WTC11 (cell line): Measurements from ENCODE around the gene TEKT5. TPM values are rescaled to one million over a fixed set of nuclear protein-coding genes. Genes with fewer than 3 reads are reported as not detected.
A peak's percentile ranks its signal among the peaks of the same experiment; 100 is the strongest.

ENCODE experiments used
- ATAC-seq: fragments of 200-7000 bp; cut with Tn5 transposase; 2 replicates; pipeline ENCODE4 v1.10.0; 2021; ENCODE audit warnings: mild to moderate bottlenecking, moderate library complexity
- CTCF ChIA-PET: fragments of 300-600 bp; sonication (Branson Sonifier 250); formaldehyde crosslinking; loops from one replicate; lab custom pipeline; 2021; ENCODE audit warnings: antibody characterized with exemption; lab: Charles Lee
- POLR2A ChIA-PET: fragments of 350-600 bp; sonication (Branson Sonifier 250); formaldehyde crosslinking; loops from one replicate; lab custom pipeline; 2021; ENCODE audit warnings: antibody characterized with exemption; lab: Charles Lee
- DNase-seq: peaks from one replicate; pipeline ENCODE4 v3.0.0; 2021; ENCODE audit warnings: low spot score
- H3K27ac Mint-ChIP-seq: 2 replicates; pipeline ENCODE4 v1.8.0; 2021; ENCODE audit warnings: mixed read lengths
- H3K27me3 Mint-ChIP-seq: 2 replicates; pipeline ENCODE4 v1.8.0; 2021; ENCODE audit warnings: low read depth, mild to moderate bottlenecking, moderate library complexity, mixed read lengths
- H3K36me3 Mint-ChIP-seq: 2 replicates; pipeline ENCODE4 v1.8.0; 2021; ENCODE audit warnings: mixed read lengths
- H3K4me1 Mint-ChIP-seq: 2 replicates; pipeline ENCODE4 v1.8.0; 2022; ENCODE audit warnings: mixed read lengths
- H3K4me3 Mint-ChIP-seq: 2 replicates; pipeline ENCODE4 v1.8.0; 2021; ENCODE audit warnings: mild to moderate bottlenecking, moderate library complexity, mixed read lengths
- H3K9me3 Mint-ChIP-seq: 2 replicates; pipeline ENCODE4 v1.8.0; 2021; ENCODE audit warnings: mixed read lengths
- CBFB ChIP-seq: sonication (generic); formaldehyde crosslinking; IDR thresholded peaks from 2 replicates; pipeline ENCODE4 v1.8.1; 2022; ENCODE audit warnings: mild to moderate bottlenecking, low read depth, missing genetic modification reagents
- ELF4 ChIP-seq: sonication (generic); formaldehyde crosslinking; IDR thresholded peaks from 2 replicates; pipeline ENCODE4 v1.8.1; 2022; ENCODE audit warnings: low read depth, mild to moderate bottlenecking, moderate library complexity, missing genetic modification reagents
- ETV6 ChIP-seq: sonication (generic); formaldehyde crosslinking; IDR thresholded peaks from 2 replicates; pipeline ENCODE4 v1.8.1; 2022; ENCODE audit warnings: mild to moderate bottlenecking, missing genetic modification reagents
- FOXJ3 ChIP-seq: sonication (generic); formaldehyde crosslinking; IDR thresholded peaks from 2 replicates; pipeline ENCODE4 v1.9.0; 2021; ENCODE audit warnings: missing genetic modification reagents, mild to moderate bottlenecking, borderline replicate concordance
- GABPB1 ChIP-seq: sonication (generic); formaldehyde crosslinking; IDR thresholded peaks from 2 replicates; pipeline ENCODE4 v1.8.1; 2023; ENCODE audit warnings: mild to moderate bottlenecking, missing genetic modification reagents
- GRHL2 ChIP-seq: fragments of 250-450 bp; sonication (Bioruptor Pico); IDR thresholded peaks from 2 replicates; pipeline ENCODE4 v1.8.0; 2022; ENCODE audit warnings: mild to moderate bottlenecking, moderate library complexity; ENCODE audit not compliant: insufficient replicate concordance, severe bottlenecking
- KAT7 ChIP-seq: sonication (generic); formaldehyde crosslinking; IDR thresholded peaks from 2 replicates; pipeline ENCODE4 v1.8.1; 2023; ENCODE audit warnings: missing genetic modification reagents, mild to moderate bottlenecking, borderline replicate concordance
- MXD4 ChIP-seq: fragments of 250-450 bp; sonication (Bioruptor Pico); IDR thresholded peaks from 2 replicates; pipeline ENCODE4 v1.8.0; 2021; ENCODE audit warnings: mild to moderate bottlenecking, moderate library complexity, borderline replicate concordance
- NFYB ChIP-seq: sonication (generic); formaldehyde crosslinking; conservative IDR thresholded peaks from 2 replicates; pipeline ENCODE4 v1.8.0; 2022; ENCODE audit warnings: low read depth, missing genetic modification reagents
- NR3C1 ChIP-seq: sonication (generic); formaldehyde crosslinking; conservative IDR thresholded peaks from 2 replicates; pipeline ENCODE4 v1.8.1; 2023; ENCODE audit warnings: low read depth, mild to moderate bottlenecking, missing genetic modification reagents
- OVOL2 ChIP-seq: fragments of 250-450 bp; sonication (Bioruptor Pico); IDR thresholded peaks from 2 replicates; pipeline ENCODE4 v1.9.0; 2021; ENCODE audit warnings: mild to moderate bottlenecking, borderline replicate concordance
- SMAD4 ChIP-seq: sonication (generic); formaldehyde crosslinking; IDR thresholded peaks from 2 replicates; pipeline ENCODE4 v1.8.0; 2022; ENCODE audit warnings: mild to moderate bottlenecking, missing genetic modification reagents
- TEAD1 ChIP-seq: sonication (generic); formaldehyde crosslinking; IDR thresholded peaks from 2 replicates; pipeline ENCODE4 v1.8.0; 2022; ENCODE audit warnings: mild to moderate bottlenecking, missing genetic modification reagents
- ZNF121 ChIP-seq: sonication (generic); formaldehyde crosslinking; IDR thresholded peaks from 2 replicates; pipeline ENCODE4 v1.8.0; 2023; ENCODE audit warnings: missing genetic modification reagents
- ZNF416 ChIP-seq: fragments of 250-450 bp; sonication (Bioruptor Pico); IDR thresholded peaks from 2 replicates; pipeline ENCODE4 v1.9.0; 2021; ENCODE audit warnings: mild to moderate bottlenecking, inconsistent platforms
- total RNA-seq: library from RNA; stranded (reverse); gene quantifications from 3 replicates; pipeline ENCODE4 v1.2.3, GENCODE V29; 2021
- TF ChIP-seq, protein P1 (sequence below): fragments of 250-450 bp; sonication (Bioruptor Pico); IDR thresholded peaks from 2 replicates; pipeline ENCODE4 v1.9.0; 2021; ENCODE audit warnings: mild to moderate bottlenecking, borderline replicate concordance
- TF ChIP-seq, protein P2 (sequence below): sonication (generic); formaldehyde crosslinking; IDR thresholded peaks from 2 replicates; pipeline ENCODE4 v1.8.0; 2023; ENCODE audit warnings: mild to moderate bottlenecking, missing genetic modification reagents
- TF ChIP-seq, protein P3 (sequence below): sonication (generic); formaldehyde crosslinking; conservative IDR thresholded peaks from 2 replicates; pipeline ENCODE4 v1.8.1; 2023; ENCODE audit warnings: mild to moderate bottlenecking, low read depth, missing genetic modification reagents, moderate library complexity
- TF ChIP-seq, protein P4 (sequence below): fragments of 250-450 bp; sonication (Bioruptor Pico); IDR thresholded peaks from 2 replicates; pipeline ENCODE4 v1.9.0; 2021; ENCODE audit warnings: moderate library complexity, mild to moderate bottlenecking, inconsistent platforms, borderline replicate concordance
- TF ChIP-seq, protein P5 (sequence below): sonication (generic); formaldehyde crosslinking; IDR thresholded peaks from 2 replicates; pipeline ENCODE4 v1.8.1; 2022; ENCODE audit warnings: missing genetic modification reagents, borderline replicate concordance

TEKT5 gene
- total RNA-seq, 1 experiment from 2014 or later = 1.1 TPM

DNA sequence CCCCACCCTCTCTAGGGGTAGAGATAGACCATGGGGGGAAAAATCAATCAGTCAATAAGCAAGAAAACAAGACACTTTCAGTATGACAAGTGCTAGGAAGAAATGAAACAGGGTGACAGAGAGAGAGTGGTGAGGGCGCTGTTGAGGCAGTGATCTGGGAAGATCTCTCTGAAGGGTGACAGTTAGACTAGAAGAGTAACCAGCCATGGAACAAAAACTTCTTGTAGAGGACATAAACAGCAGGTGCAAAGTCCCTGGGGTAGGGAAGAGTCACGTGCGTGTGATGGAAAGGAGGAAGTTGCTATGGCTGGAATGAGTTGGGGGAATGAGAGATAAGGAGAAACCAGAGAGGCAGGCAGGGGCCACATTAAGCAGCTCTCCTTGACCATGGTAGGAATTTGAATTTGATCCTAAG is 97.5 kb downstream of the TEKT5 start:
- ChIA-PET POLR2A (no interaction called here), CTCF (no interaction called here)
- Mint-ChIP-seq H3K4me1 (peaks cover 7% of the 10 kb centered on the region), H3K4me3 (no peak overlapping the region), H3K27me3 (no peaks in the 10 kb centered on the region), H3K36me3 (no peaks in the 10 kb centered on the region), H3K9me3 (no peaks in the 10 kb centered on the region), H3K27ac (0 out of 2 replicates have a peak overlapping the region, but pooled peaks have one; percentile 33)
- ATAC-seq = no peak
- DNase-seq = no peak
- TF ChIP-seq FOXJ3 (no peak), CBFB (CRISPR knock-in tag) (no peak), MXD4 (CRISPR knock-in tag) (no peak), TEAD1 (CRISPR knock-in tag) (no peak), ZNF416 (CRISPR knock-in tag) (no peak)

DNA sequence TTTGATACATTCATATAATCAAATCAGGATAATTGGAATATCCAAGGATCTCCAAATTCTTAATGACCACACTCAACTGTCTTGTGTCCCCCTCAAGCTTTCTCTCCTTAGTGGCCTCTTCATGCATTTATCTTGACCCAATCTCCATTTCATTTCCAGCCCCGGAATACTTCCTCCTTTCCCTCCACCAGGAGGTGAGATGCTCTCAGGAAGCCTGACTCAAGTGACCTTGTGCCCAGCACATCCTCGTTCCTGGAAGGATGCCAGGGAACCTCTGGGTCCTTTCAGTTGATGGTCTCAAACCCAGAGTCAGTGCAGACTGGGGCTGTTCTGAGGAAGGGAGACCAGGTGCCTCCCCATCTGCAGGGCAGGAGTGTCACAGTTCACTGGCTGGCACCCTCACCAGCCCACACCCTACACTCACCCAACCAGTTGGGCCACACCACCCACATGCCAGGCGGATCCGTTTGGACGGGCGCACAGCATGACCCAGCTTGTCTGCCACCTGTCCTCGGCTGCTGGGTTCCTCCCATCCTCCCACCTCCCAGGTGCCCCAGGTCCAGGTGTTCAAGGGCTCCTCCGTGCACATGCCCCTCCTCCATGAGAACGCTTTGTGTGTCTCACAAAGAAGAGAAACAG is 100.3 kb downstream of the TEKT5 start:
- TF ChIP-seq KAT7 (CRISPR knock-in tag) (no peak), SMAD4 (no peak), OVOL2 (CRISPR knock-in tag) (no peak), GRHL2 (CRISPR knock-in tag) (no peak), ZNF121 (CRISPR knock-in tag) (no peak), NFYB (no peak), ELF4 (CRISPR knock-in tag) (no peak), NR3C1 (CRISPR knock-in tag) (no peak), ETV6 (CRISPR knock-in tag) (no peak), GABPB1 (CRISPR knock-in tag) (no peak)
- TF ChIP-seq, protein P1, sequence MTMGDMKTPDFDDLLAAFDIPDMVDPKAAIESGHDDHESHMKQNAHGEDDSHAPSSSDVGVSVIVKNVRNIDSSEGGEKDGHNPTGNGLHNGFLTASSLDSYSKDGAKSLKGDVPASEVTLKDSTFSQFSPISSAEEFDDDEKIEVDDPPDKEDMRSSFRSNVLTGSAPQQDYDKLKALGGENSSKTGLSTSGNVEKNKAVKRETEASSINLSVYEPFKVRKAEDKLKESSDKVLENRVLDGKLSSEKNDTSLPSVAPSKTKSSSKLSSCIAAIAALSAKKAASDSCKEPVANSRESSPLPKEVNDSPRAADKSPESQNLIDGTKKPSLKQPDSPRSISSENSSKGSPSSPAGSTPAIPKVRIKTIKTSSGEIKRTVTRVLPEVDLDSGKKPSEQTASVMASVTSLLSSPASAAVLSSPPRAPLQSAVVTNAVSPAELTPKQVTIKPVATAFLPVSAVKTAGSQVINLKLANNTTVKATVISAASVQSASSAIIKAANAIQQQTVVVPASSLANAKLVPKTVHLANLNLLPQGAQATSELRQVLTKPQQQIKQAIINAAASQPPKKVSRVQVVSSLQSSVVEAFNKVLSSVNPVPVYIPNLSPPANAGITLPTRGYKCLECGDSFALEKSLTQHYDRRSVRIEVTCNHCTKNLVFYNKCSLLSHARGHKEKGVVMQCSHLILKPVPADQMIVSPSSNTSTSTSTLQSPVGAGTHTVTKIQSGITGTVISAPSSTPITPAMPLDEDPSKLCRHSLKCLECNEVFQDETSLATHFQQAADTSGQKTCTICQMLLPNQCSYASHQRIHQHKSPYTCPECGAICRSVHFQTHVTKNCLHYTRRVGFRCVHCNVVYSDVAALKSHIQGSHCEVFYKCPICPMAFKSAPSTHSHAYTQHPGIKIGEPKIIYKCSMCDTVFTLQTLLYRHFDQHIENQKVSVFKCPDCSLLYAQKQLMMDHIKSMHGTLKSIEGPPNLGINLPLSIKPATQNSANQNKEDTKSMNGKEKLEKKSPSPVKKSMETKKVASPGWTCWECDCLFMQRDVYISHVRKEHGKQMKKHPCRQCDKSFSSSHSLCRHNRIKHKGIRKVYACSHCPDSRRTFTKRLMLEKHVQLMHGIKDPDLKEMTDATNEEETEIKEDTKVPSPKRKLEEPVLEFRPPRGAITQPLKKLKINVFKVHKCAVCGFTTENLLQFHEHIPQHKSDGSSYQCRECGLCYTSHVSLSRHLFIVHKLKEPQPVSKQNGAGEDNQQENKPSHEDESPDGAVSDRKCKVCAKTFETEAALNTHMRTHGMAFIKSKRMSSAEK (CRISPR knock-in tag) = no peak
- TF ChIP-seq, protein P2, sequence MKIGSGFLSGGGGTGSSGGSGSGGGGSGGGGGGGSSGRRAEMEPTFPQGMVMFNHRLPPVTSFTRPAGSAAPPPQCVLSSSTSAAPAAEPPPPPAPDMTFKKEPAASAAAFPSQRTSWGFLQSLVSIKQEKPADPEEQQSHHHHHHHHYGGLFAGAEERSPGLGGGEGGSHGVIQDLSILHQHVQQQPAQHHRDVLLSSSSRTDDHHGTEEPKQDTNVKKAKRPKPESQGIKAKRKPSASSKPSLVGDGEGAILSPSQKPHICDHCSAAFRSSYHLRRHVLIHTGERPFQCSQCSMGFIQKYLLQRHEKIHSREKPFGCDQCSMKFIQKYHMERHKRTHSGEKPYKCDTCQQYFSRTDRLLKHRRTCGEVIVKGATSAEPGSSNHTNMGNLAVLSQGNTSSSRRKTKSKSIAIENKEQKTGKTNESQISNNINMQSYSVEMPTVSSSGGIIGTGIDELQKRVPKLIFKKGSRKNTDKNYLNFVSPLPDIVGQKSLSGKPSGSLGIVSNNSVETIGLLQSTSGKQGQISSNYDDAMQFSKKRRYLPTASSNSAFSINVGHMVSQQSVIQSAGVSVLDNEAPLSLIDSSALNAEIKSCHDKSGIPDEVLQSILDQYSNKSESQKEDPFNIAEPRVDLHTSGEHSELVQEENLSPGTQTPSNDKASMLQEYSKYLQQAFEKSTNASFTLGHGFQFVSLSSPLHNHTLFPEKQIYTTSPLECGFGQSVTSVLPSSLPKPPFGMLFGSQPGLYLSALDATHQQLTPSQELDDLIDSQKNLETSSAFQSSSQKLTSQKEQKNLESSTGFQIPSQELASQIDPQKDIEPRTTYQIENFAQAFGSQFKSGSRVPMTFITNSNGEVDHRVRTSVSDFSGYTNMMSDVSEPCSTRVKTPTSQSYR (CRISPR knock-in tag) = no peak
- TF ChIP-seq, protein P3, sequence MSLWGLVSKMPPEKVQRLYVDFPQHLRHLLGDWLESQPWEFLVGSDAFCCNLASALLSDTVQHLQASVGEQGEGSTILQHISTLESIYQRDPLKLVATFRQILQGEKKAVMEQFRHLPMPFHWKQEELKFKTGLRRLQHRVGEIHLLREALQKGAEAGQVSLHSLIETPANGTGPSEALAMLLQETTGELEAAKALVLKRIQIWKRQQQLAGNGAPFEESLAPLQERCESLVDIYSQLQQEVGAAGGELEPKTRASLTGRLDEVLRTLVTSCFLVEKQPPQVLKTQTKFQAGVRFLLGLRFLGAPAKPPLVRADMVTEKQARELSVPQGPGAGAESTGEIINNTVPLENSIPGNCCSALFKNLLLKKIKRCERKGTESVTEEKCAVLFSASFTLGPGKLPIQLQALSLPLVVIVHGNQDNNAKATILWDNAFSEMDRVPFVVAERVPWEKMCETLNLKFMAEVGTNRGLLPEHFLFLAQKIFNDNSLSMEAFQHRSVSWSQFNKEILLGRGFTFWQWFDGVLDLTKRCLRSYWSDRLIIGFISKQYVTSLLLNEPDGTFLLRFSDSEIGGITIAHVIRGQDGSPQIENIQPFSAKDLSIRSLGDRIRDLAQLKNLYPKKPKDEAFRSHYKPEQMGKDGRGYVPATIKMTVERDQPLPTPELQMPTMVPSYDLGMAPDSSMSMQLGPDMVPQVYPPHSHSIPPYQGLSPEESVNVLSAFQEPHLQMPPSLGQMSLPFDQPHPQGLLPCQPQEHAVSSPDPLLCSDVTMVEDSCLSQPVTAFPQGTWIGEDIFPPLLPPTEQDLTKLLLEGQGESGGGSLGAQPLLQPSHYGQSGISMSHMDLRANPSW = no peak
- TF ChIP-seq, protein P4, sequence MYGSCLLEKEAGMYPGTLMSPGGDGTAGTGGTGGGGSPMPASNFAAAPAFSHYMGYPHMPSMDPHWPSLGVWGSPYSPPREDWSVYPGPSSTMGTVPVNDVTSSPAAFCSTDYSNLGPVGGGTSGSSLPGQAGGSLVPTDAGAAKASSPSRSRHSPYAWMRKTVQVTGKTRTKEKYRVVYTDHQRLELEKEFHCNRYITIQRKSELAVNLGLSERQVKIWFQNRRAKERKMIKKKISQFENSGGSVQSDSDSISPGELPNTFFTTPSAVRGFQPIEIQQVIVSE (CRISPR knock-in tag) = no peak
- TF ChIP-seq, protein P5, sequence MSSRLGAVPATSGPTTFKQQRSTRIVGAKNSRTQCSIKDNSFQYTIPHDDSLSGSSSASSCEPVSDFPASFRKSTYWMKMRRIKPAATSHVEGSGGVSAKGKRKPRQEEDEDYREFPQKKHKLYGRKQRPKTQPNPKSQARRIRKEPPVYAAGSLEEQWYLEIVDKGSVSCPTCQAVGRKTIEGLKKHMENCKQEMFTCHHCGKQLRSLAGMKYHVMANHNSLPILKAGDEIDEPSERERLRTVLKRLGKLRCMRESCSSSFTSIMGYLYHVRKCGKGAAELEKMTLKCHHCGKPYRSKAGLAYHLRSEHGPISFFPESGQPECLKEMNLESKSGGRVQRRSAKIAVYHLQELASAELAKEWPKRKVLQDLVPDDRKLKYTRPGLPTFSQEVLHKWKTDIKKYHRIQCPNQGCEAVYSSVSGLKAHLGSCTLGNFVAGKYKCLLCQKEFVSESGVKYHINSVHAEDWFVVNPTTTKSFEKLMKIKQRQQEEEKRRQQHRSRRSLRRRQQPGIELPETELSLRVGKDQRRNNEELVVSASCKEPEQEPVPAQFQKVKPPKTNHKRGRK (CRISPR knock-in tag) = no peak
- Mint-ChIP-seq H3K9me3 (no peaks in the 10 kb centered on the region), H3K4me3 (no peak overlapping the region), H3K27ac (no peak overlapping the region), H3K36me3 (no peaks in the 10 kb centered on the region), H3K4me1 (no peaks in the 10 kb centered on the region), H3K27me3 (no peaks in the 10 kb centered on the region)
- ATAC-seq (no peak), DNase-seq (no peak)
- ChIA-PET CTCF (interaction anchor here (1.5 kb wide), 2 partner anchors 14 to 15 kb away, joined by 4 to 6 read pairs; partner anchors contain the start of gene EMP2), POLR2A (no interaction called here)
